ENCODE results near the gene ST3GAL5.

Gene ST3GAL5

GRCh38 chr2:85913884-85914881 is 25.4 kb upstream of the ST3GAL5 start:
- Histone ChIP-seq H3K4me3 (replicated peaks; ENCODE audit: low read depth, low read length) (no peak overlapping the region), H3K27me3 (replicated peaks; ENCODE audit: control insufficient read depth, insufficient read depth, low read length) (no peaks in the 10 kb centered on the region), H3K36me3 (ENCODE audit: control insufficient read depth, insufficient read depth, low read length) (no peaks in the 10 kb centered on the region)
- TF ChIP-seq CTCF (IDR thresholded peaks at IDR 0.05; ENCODE audit: insufficient read depth, low read length, poor library complexity, severe bottlenecking), result no peak
- DNase-seq (ENCODE audit: extremely low read depth, insufficient read length), result no peak

- no peak overlapping the region for H3K4me3 ChIP-seq (replicated peaks; ENCODE audit: low read depth, low read length)
- no peak for TF ChIP-seq CTCF (IDR thresholded peaks at IDR 0.05; ENCODE audit: insufficient read depth, low read length, poor library complexity, severe bottlenecking)
- H3K36me3 ChIP-seq (ENCODE audit: control insufficient read depth, insufficient read depth, low read length), result no peaks in the 10 kb centered on the region
- no peaks in the 10 kb centered on the region for H3K27me3 ChIP-seq (replicated peaks; ENCODE audit: control insufficient read depth, insufficient read depth, low read length)
- no peak for DNase-seq (ENCODE audit: extremely low read depth, insufficient read length)
Observed at GRCh38 chr2:85911814-85912692, 23.3 kb upstream of the ST3GAL5 start.

GRCh38 chr2:85911097-85911496 is 22.3 kb upstream of the ST3GAL5 start:
- DNase-seq (ENCODE audit: extremely low read depth, insufficient read length), result no peak
- no peak for TF ChIP-seq CTCF (IDR thresholded peaks at IDR 0.05; ENCODE audit: insufficient read depth, low read length, poor library complexity, severe bottlenecking)
- no peak overlapping the region for H3K4me3 ChIP-seq (replicated peaks; ENCODE audit: low read depth, low read length)
- no peaks in the 10 kb centered on the region for H3K36me3 ChIP-seq (ENCODE audit: control insufficient read depth, insufficient read depth, low read length)
- H3K27me3 ChIP-seq (replicated peaks; ENCODE audit: control insufficient read depth, insufficient read depth, low read length), result no peaks in the 10 kb centered on the region

- Histone ChIP-seq H3K27me3 (replicated peaks; ENCODE audit: control insufficient read depth, insufficient read depth, low read length) (no peaks in the 10 kb centered on the region; the same call in 1 of the 2 replicates), H3K4me3 (replicated peaks; ENCODE audit: low read depth, low read length) (no peak overlapping the region), H3K36me3 (ENCODE audit: control insufficient read depth, insufficient read depth, low read length) (no peaks in the 10 kb centered on the region)
- no peak for DNase-seq (ENCODE audit: extremely low read depth, insufficient read length)
- no peak for TF ChIP-seq CTCF (IDR thresholded peaks at IDR 0.05; ENCODE audit: insufficient read depth, low read length, poor library complexity, severe bottlenecking)
Observed at GRCh38 chr2:85909005-85909404, 20.2 kb upstream of the ST3GAL5 start.

- Histone ChIP-seq H3K36me3 (ENCODE audit: control insufficient read depth, insufficient read depth, low read length) (no peaks in the 10 kb centered on the region), H3K27me3 (replicated peaks; ENCODE audit: control insufficient read depth, insufficient read depth, low read length) (no peaks in the 10 kb centered on the region; the same call in 1 of the 2 replicates), H3K4me3 (replicated peaks; ENCODE audit: low read depth, low read length) (no peak overlapping the region)
- no peak for TF ChIP-seq CTCF (IDR thresholded peaks at IDR 0.05; ENCODE audit: insufficient read depth, low read length, poor library complexity, severe bottlenecking)
- DNase-seq (ENCODE audit: extremely low read depth, insufficient read length), result no peak
Observed at GRCh38 chr2:85908506-85908905, 19.7 kb upstream of the ST3GAL5 start.

Measured in GM06990 (cell line).